Neural crest cell (in vitro differentiated cells): ENCODE data around the gene FAM76B. TPM values are rescaled to one million over a fixed set of nuclear protein-coding genes. Genes with fewer than 3 reads are reported as not detected.

Experiments
- DNase-seq: peaks from one replicate; pipeline ENCODE4 v3.0.0; 2021; ENCODE audit warnings: low read depth, mixed read lengths, low spot score
- H3K27ac Mint-ChIP-seq: one replicate; pipeline ENCODE4 v1.8.0; 2021; ENCODE audit warnings: mild to moderate bottlenecking, mixed read lengths; ENCODE audit not compliant: unreplicated experiment
- H3K27me3 Mint-ChIP-seq: 2 replicates; pipeline ENCODE4 v1.8.0; 2021; ENCODE audit warnings: low read depth, mild to moderate bottlenecking, mixed read lengths
- H3K36me3 Mint-ChIP-seq: 2 replicates; pipeline ENCODE4 v1.8.0; 2021; ENCODE audit warnings: low read depth, mild to moderate bottlenecking, mixed read lengths
- H3K4me1 Mint-ChIP-seq: 2 replicates; pipeline ENCODE4 v1.8.0; 2021; ENCODE audit warnings: mixed read lengths
- H3K4me3 Mint-ChIP-seq: one replicate; pipeline ENCODE4 v1.8.0; 2021; ENCODE audit warnings: mild to moderate bottlenecking, mixed read lengths
- H3K9me3 Mint-ChIP-seq: 2 replicates; pipeline ENCODE4 v1.8.0; 2021; ENCODE audit warnings: mixed read lengths
- CTCF ChIP-seq: fragments of 200-600 bp; sonication (generic); conservative IDR thresholded peaks from 2 replicates; pipeline ENCODE4 v1.5.0; 2021; ENCODE audit warnings: antibody characterized with exemption, mild to moderate bottlenecking
- total RNA-seq: library from RNA; stranded (reverse); gene quantifications from 2 replicates; pipeline ENCODE4 v1.2.1, GENCODE V29; 2021

The FAM76B gene
- total RNA-seq, 1 donor from 2014 or later = 45.3 TPM

DNA sequence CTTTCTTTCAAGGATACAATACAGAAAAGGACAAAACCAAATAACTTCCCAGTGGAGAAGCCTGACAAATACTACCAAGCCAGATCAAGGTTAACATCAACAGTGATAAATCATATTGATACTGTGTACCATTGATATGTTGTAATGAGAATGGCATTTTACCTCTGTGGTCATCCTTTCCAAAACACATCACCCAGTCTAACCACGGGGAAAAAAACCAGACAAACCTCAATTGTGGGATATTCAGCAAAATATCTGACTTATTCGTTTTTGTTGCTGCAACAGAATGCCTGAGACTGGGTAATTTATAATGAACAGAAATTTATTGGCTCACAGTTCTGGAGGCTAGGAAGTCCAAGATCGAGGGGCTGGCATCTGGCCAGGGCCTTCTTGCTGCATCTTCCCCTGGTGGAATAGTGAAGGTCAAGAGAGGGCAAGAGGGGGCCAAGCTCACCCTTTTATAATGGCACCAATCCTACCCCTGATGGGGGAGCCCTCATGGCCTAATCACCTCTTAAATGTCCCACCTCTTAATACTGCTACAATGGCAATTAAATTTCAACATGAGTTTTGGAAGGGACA is 66.1 kb downstream of the FAM76B start:
- no peak for DNase-seq
- Mint-ChIP-seq H3K4me3 (no peak overlapping the region), H3K4me1 (peaks cover 1% of the 10 kb centered on the region), H3K27me3 (no peaks in the 10 kb centered on the region), H3K27ac (no peak overlapping the region), H3K36me3 (no peaks in the 10 kb centered on the region), H3K9me3 (no peaks in the 10 kb centered on the region)
- no peak for TF ChIP-seq CTCF

DNA sequence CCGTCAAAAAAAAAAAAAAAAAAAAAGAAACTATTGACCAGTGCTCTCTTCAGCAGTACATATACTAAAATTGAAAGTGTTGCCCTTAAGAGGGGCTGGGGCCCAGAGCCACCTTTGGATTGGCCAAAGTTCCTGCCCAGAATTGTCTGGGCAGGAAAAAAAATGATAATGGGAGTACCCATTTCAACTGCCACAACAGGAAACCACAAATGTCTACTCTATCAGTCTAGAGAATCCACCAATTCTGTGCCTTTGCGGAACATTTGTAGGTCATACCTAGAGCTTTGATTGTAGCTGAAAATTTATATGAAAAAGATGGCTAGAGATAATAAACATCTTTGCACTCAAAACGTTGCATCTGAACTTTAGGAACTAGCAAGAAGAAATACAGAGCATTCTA is 69.4 kb downstream of the FAM76B start:
- no peak overlapping the region for H3K27ac Mint-ChIP-seq
- no peak overlapping the region for H3K4me3 Mint-ChIP-seq
- no peaks in the 10 kb centered on the region for H3K9me3 Mint-ChIP-seq
- H3K27me3 Mint-ChIP-seq = no peaks in the 10 kb centered on the region
- H3K4me1 Mint-ChIP-seq = peaks cover 27% of the 10 kb centered on the region
- DNase-seq = no peak
- H3K36me3 Mint-ChIP-seq = no peaks in the 10 kb centered on the region
- no peak for TF ChIP-seq CTCF

Other genes with a start within 250 kb of the FAM76B start
- gene CEP57, start 716 bp upstream of the FAM76B start, total RNA-seq = 81.7 and 82.0 TPM in 2 replicates
- 49.9 and 50.0 TPM in 2 replicates for gene MTMR2, start 134.3 kb upstream of the FAM76B start, total RNA-seq